H9 (cell line): ENCODE results near the gene LYPD8. TPM values are rescaled to one million over a fixed set of nuclear protein-coding genes. Genes with fewer than 3 reads are reported as not detected.

Experiments used
- DNase-seq: peaks from one replicate; pipeline ENCODE4 v3.0.0-alpha.2; 2017
- H2AFZ ChIP-seq: one replicate; pipeline ENCODE4 v1.6.1; 2013; ENCODE audit warnings: mild to moderate bottlenecking, low read length, control low read depth, moderate library complexity
- H2AK5ac ChIP-seq: 2 replicates; pipeline ENCODE4 v1.6.1; 2013; ENCODE audit warnings: low read length, control low read depth, mixed read lengths; ENCODE audit not compliant: insufficient read length
- H2BK120ac ChIP-seq: one replicate; pipeline ENCODE4 v1.6.1; 2013; ENCODE audit warnings: low read depth, mild to moderate bottlenecking, low read length, control low read depth, inconsistent platforms; ENCODE audit not compliant: poor library complexity, severe bottlenecking
- H2BK12ac ChIP-seq: 2 replicates; pipeline ENCODE4 v1.6.1; 2013; ENCODE audit warnings: low read length, control low read depth, mixed read lengths, low read depth; ENCODE audit not compliant: insufficient read length
- H2BK15ac ChIP-seq: 2 replicates; pipeline ENCODE4 v1.6.1; 2013; ENCODE audit warnings: low read depth, low read length, control low read depth
- H2BK20ac ChIP-seq: one replicate; pipeline ENCODE4 v1.6.1; 2013; ENCODE audit warnings: low read depth, mild to moderate bottlenecking, low read length, control low read depth, inconsistent platforms; ENCODE audit not compliant: poor library complexity, severe bottlenecking
- H2BK5ac ChIP-seq: 2 replicates; pipeline ENCODE4 v1.6.1; 2013; ENCODE audit warnings: low read length, control low read depth, mixed read lengths; ENCODE audit not compliant: insufficient read length
- H3K14ac ChIP-seq: 2 replicates; pipeline ENCODE4 v1.6.1; 2013; ENCODE audit warnings: low read length, control low read depth; ENCODE audit not compliant: insufficient read depth
- H3K18ac ChIP-seq: 2 replicates; pipeline ENCODE4 v1.6.1; 2013; ENCODE audit warnings: low read depth, mild to moderate bottlenecking, mixed read lengths, low read length, control low read depth; ENCODE audit not compliant: insufficient read length
- H3K23ac ChIP-seq: 2 replicates; pipeline ENCODE4 v1.6.1; 2013; ENCODE audit warnings: low read length, control low read depth, mixed read lengths, low read depth; ENCODE audit not compliant: insufficient read length
- H3K23me2 ChIP-seq: 2 replicates; pipeline ENCODE4 v1.6.1; 2013; ENCODE audit warnings: low read depth, mild to moderate bottlenecking, mixed read lengths, low read length, control low read depth; ENCODE audit not compliant: insufficient read length, poor library complexity, severe bottlenecking
- H3K27ac ChIP-seq: 2 replicates; pipeline ENCODE4 v1.5.1; 2013; ENCODE audit warnings: low read length, control low read depth, mixed read lengths, low read depth; ENCODE audit not compliant: insufficient read length
- H3K27me3 ChIP-seq: 2 replicates; pipeline ENCODE4 v1.6.1; 2013; ENCODE audit warnings: low read length, control low read depth, inconsistent platforms; ENCODE audit not compliant: insufficient read depth
- H3K4ac ChIP-seq: 2 replicates; pipeline ENCODE4 v1.6.1; 2013; ENCODE audit warnings: low read depth, mild to moderate bottlenecking, control low read depth, inconsistent platforms, low read length, moderate library complexity
- H3K4me1 ChIP-seq: 2 replicates; pipeline ENCODE4 v1.6.1; 2013; ENCODE audit warnings: low read length, control low read depth, inconsistent platforms; ENCODE audit not compliant: insufficient read depth
- H3K4me2 ChIP-seq: 2 replicates; pipeline ENCODE4 v1.6.1; 2013; ENCODE audit warnings: low read length, control low read depth, mixed read lengths; ENCODE audit not compliant: insufficient read length, insufficient read depth
- H3K56ac ChIP-seq: 2 replicates; pipeline ENCODE4 v1.6.1; 2013; ENCODE audit warnings: low read depth, mild to moderate bottlenecking, mixed read lengths, low read length, control low read depth; ENCODE audit not compliant: insufficient read length
- H3K79me1 ChIP-seq: 2 replicates; pipeline ENCODE4 v1.6.1; 2013; ENCODE audit warnings: low read depth, mild to moderate bottlenecking, moderate library complexity, low read length, control low read depth, inconsistent platforms; ENCODE audit not compliant: insufficient read depth, poor library complexity, severe bottlenecking
- H3K79me2 ChIP-seq: 2 replicates; pipeline ENCODE4 v1.6.1; 2013; ENCODE audit warnings: low read length, control low read depth, inconsistent platforms; ENCODE audit not compliant: insufficient read depth
- H3K9ac ChIP-seq: 2 replicates; pipeline ENCODE4 v1.6.1; 2013; ENCODE audit warnings: low read length, control low read depth, mixed read lengths; ENCODE audit not compliant: insufficient read length; ENCODE audit errors: extremely low read depth
- H3K9me3 ChIP-seq: one replicate; pipeline ENCODE4 v1.6.1; 2013; ENCODE audit warnings: low read depth, low read length, inconsistent platforms; ENCODE audit not compliant: control insufficient read depth
- H3T11ph ChIP-seq: one replicate; pipeline ENCODE4 v1.6.1; 2013; ENCODE audit warnings: mild to moderate bottlenecking, low read length, control low read depth, inconsistent platforms
- H4K20me1 ChIP-seq: one replicate; pipeline ENCODE4 v1.6.1; 2013; ENCODE audit not compliant: control insufficient read depth, insufficient read length, insufficient read depth
- H4K5ac ChIP-seq: 2 replicates; pipeline ENCODE4 v1.6.1; 2013; ENCODE audit warnings: low read depth, mild to moderate bottlenecking, mixed read lengths, low read length, control low read depth; ENCODE audit not compliant: insufficient read length
- H4K8ac ChIP-seq: replicated peaks from 2 replicates; pipeline ENCODE4 v1.6.1; 2013; ENCODE audit warnings: low read length, control low read depth, mixed read lengths, low read depth; ENCODE audit not compliant: insufficient read length
- H4K91ac ChIP-seq: 2 replicates; pipeline ENCODE4 v1.6.1; 2013; ENCODE audit warnings: low read depth, mild to moderate bottlenecking, moderate library complexity, mixed read lengths, low read length, control low read depth; ENCODE audit not compliant: insufficient read length
- H3K27ac Mint-ChIP-seq, 3 experiments: 2 replicates in 2 of 3; 3 replicates in 1 of 3; pipeline ENCODE4 v1.8.0; 2020 to 2021; ENCODE audit warnings: mixed read lengths in 3 of 3, mild to moderate bottlenecking in 1 of 3, moderate library complexity in 1 of 3
- H3K27me3 Mint-ChIP-seq: 2 replicates; pipeline ENCODE4 v1.8.0; 2021; ENCODE audit warnings: low read depth, mild to moderate bottlenecking, moderate library complexity, mixed read lengths
- H3K36me3 Mint-ChIP-seq, 3 experiments: 2 replicates in 2 of 3; 3 replicates in 1 of 3; pipeline ENCODE4 v1.8.0; 2020 to 2021; ENCODE audit warnings: low read depth in 3 of 3, mixed read lengths in 3 of 3; ENCODE audit not compliant: insufficient read depth in 1 of 3
- H3K4me1 Mint-ChIP-seq, 2 experiments: 2 replicates each; pipeline ENCODE4 v1.8.0; 2020; ENCODE audit warnings: mixed read lengths in 2 of 2
- H3K4me3 Mint-ChIP-seq, 2 experiments: 2 replicates in 1 of 2; 3 replicates in 1 of 2; pipeline ENCODE4 v1.8.0; 2020 to 2021; ENCODE audit warnings: mild to moderate bottlenecking in 2 of 2, mixed read lengths in 2 of 2, moderate library complexity in 1 of 2
- H3K9me3 Mint-ChIP-seq, 2 experiments: 2 replicates in 1 of 2; 3 replicates in 1 of 2; pipeline ENCODE4 v1.8.0; 2020; ENCODE audit warnings: mild to moderate bottlenecking in 2 of 2, mixed read lengths in 2 of 2, moderate library complexity in 1 of 2
- CTCF ChIP-seq: fragments of 200-600 bp; sonication (generic); conservative IDR thresholded peaks from 3 replicates; pipeline ENCODE4 v1.8.0; 2021; ENCODE audit warnings: antibody characterized with exemption, mild to moderate bottlenecking
- WGBS: extraction: QIAGEN DNeasy Blood & Tissue Kit; methylation state at CpG from one replicate; pipeline ENCODE4 v1.1.7; 2013; ENCODE audit warnings: missing lambda C conversion rate, low lambda C conversion rate, mixed read lengths; ENCODE audit not compliant: insufficient read length; ENCODE audit errors: extremely low coverage; 5-methylcytosine and 5-hydroxymethylcytosine counted together
- total RNA-seq: library from RNA; stranded (reverse); gene quantifications from 2 replicates; pipeline ENCODE4 v1.2.1, GENCODE V29; 2021

The LYPD8 gene
- total RNA-seq, 1 experiment from 2014 or later, result not detected

GRCh38 chr1:248757784-248758195 is 2.2 kb upstream of the LYPD8 start:
- Mint-ChIP-seq H3K4me3 (no peak overlapping the region), H3K27ac (no peak overlapping the region), H3K9me3 (peaks cover 35 to 62% of the 10 kb centered on the region in 2 experiments), H3K36me3 (peaks cover 5 to 28% (median 7%) of the 10 kb centered on the region in 3 experiments; a peak in 5 of 7 replicates), H3K27me3 (peaks cover 2% of the 10 kb centered on the region; the same call in 1 of the 2 replicates), H3K4me1 (no peaks in the 10 kb centered on the region)
- no peak overlapping the region for H3K4me2 ChIP-seq
- H3K18ac ChIP-seq, result no peak overlapping the region
- TF ChIP-seq CTCF, result no peak
- no peaks in the 10 kb centered on the region for H3K4me1 ChIP-seq
- no peak overlapping the region for H3T11ph ChIP-seq
- H3K23ac ChIP-seq, result no peak overlapping the region
- H3K56ac ChIP-seq, result no peak overlapping the region
- no peaks in the 10 kb centered on the region for H3K79me2 ChIP-seq
- no peak overlapping the region for H4K91ac ChIP-seq
- peaks cover 70% of the 10 kb centered on the region for H3K9me3 ChIP-seq
- no peak overlapping the region for H2AFZ ChIP-seq
- H3K79me1 ChIP-seq, result no peaks in the 10 kb centered on the region
- H3K27ac ChIP-seq, result no peak overlapping the region
- no peaks in the 10 kb centered on the region for H3K23me2 ChIP-seq
- no peak overlapping the region for H2BK120ac ChIP-seq
- H2BK20ac ChIP-seq, result no peak overlapping the region
- H2AK5ac ChIP-seq, result no peak overlapping the region
- no peak overlapping the region for H3K14ac ChIP-seq
- no peaks in the 10 kb centered on the region for H4K20me1 ChIP-seq
- no CpG with 5 or more reads among the region's 5 CpGs for WGBS
- H4K8ac ChIP-seq, result no peak overlapping the region
- H2BK5ac ChIP-seq, result no peak overlapping the region
- no peak for DNase-seq
- no peak overlapping the region for H3K9ac ChIP-seq
- no peak overlapping the region for H2BK12ac ChIP-seq
- H2BK15ac ChIP-seq, result no peak overlapping the region
- no peak overlapping the region for H3K4ac ChIP-seq
- no peak overlapping the region for H4K5ac ChIP-seq
- H3K27me3 ChIP-seq, result no peaks in the 10 kb centered on the region
